ENCODE data around the gene SEC22C.
A peak's percentile ranks its signal among the peaks of the same experiment; 100 is the strongest.
"Not testable (repeated sequence)": the region's sequence is repeated elsewhere in the genome, so short reads cannot be mapped to it uniquely, and the experiment has no call there.

SEC22C gene

GRCh38 chr3:42581709-42582473 lies at the start of gene SEC22C:
Gene SEC22C, minus strand, starts transcription at chr3:42581967. Its CDS starts 12,921 bp downstream, at chr3:42569046.
- peak; percentile 91 to 94 for DNase-seq (ENCODE audit: low read depth in 2 of 2)

GRCh38 chr3:42613462-42613861 lies 31.7 kb upstream of the SEC22C start:
- no peak for DNase-seq (ENCODE audit: low read depth in 2 of 2)

- no peak for DNase-seq (ENCODE audit: low read depth in 2 of 2)
Observed at GRCh38 chr3:42612928-42613327, 31.2 kb upstream of the SEC22C start.

GRCh38 chr3:42612217-42612616 lies 30.4 kb upstream of the SEC22C start:
- DNase-seq (ENCODE audit: low read depth in 2 of 2), result no peak

GRCh38 chr3:42610976-42611375 lies 29.2 kb upstream of the SEC22C start:
- no peak for DNase-seq (ENCODE audit: low read depth in 2 of 2)

GRCh38 chr3:42608581-42608980 lies 26.8 kb upstream of the SEC22C start:
- no peak for DNase-seq (ENCODE audit: low read depth in 2 of 2)

GRCh38 chr3:42605546-42606173 lies 23.9 kb upstream of the SEC22C start:
- no peak for DNase-seq (ENCODE audit: low read depth in 2 of 2)

GRCh38 chr3:42602961-42603360 lies 21.2 kb upstream of the SEC22C start:
- no peak for DNase-seq (ENCODE audit: low read depth in 2 of 2)

GRCh38 chr3:42601896-42602581 lies 20.3 kb upstream of the SEC22C start:
- DNase-seq (ENCODE audit: low read depth in 2 of 2), result no peak

- peak; percentile 43 to 60 for DNase-seq (ENCODE audit: low read depth in 2 of 2)
Observed at GRCh38 chr3:42600958-42601675, 19.4 kb upstream of the SEC22C start.

- DNase-seq (ENCODE audit: low read depth in 2 of 2), result peak; percentile 99
Observed at GRCh38 chr3:42600111-42600957, 18.6 kb upstream of the SEC22C start, which contains the start of gene NKTR. Gene NKTR, plus strand, starts transcription at chr3:42600686. Its CDS starts 321 bp downstream, at chr3:42601007.

- DNase-seq (ENCODE audit: low read depth in 2 of 2), result not testable (repeated sequence)
Observed at GRCh38 chr3:42597098-42597497, 15.3 kb upstream of the SEC22C start.

GRCh38 chr3:42595682-42596081 lies 13.9 kb upstream of the SEC22C start:
- DNase-seq (ENCODE audit: low read depth in 2 of 2), result no peak

- DNase-seq (ENCODE audit: low read depth in 2 of 2), result no peak
Observed at GRCh38 chr3:42593635-42594034, 11.9 kb upstream of the SEC22C start.

GRCh38 chr3:42591811-42592210 lies 10.0 kb upstream of the SEC22C start:
- no peak for DNase-seq (ENCODE audit: low read depth in 2 of 2)

- no peak for DNase-seq (ENCODE audit: low read depth in 2 of 2)
Observed at GRCh38 chr3:42590989-42591756, 9.4 kb upstream of the SEC22C start.

GRCh38 chr3:42589382-42590109 lies 7.8 kb upstream of the SEC22C start:
- no peak for DNase-seq (ENCODE audit: low read depth in 2 of 2)

- no peak for DNase-seq (ENCODE audit: low read depth in 2 of 2)
Observed at GRCh38 chr3:42588625-42589024, 6.9 kb upstream of the SEC22C start.

- DNase-seq (ENCODE audit: low read depth in 2 of 2), result no peak
Observed at GRCh38 chr3:42582474-42583070, 805 bp upstream of the SEC22C start.
